ENCODE data around the gene CEMIP. TPM values are rescaled to one million over a fixed set of nuclear protein-coding genes. Genes with fewer than 3 reads are reported as not detected.

The CEMIP gene
- polyA plus RNA-seq, 3 donors, result not detected

- H3K27me3 ChIP-seq (ENCODE audit: control insufficient read depth in 2 of 2, insufficient read depth in 2 of 2, low read length in 2 of 2), result no peaks in the 10 kb centered on the region
- H3K4me3 ChIP-seq (replicated peaks in 1 of 3; ENCODE audit: low read depth in 2 of 3, low read length in 3 of 3), result no peak overlapping the region
- Mint-ChIP-seq H3K36me3 (no peaks in the 10 kb centered on the region), H3K27ac (no peak overlapping the region), H3K9me3 (no peaks in the 10 kb centered on the region), H3K27me3 (ENCODE audit: low read depth in 3 of 3) (peaks cover 2 to 5% (median 3%) of the 10 kb centered on the region in 3 donors), H3K4me3 (no peak overlapping the region), H3K4me1 (no peaks in the 10 kb centered on the region)
- no peaks in the 10 kb centered on the region for H4K20me1 ChIP-seq (ENCODE audit: insufficient read depth, low read length)
- H2AFZ ChIP-seq (ENCODE audit: insufficient read depth, low read depth, low read length, poor library complexity, severe bottlenecking), result no peak overlapping the region
- no peaks in the 10 kb centered on the region for H3K79me2 ChIP-seq (ENCODE audit: insufficient read depth, low read length)
- TF ChIP-seq, protein P1, sequence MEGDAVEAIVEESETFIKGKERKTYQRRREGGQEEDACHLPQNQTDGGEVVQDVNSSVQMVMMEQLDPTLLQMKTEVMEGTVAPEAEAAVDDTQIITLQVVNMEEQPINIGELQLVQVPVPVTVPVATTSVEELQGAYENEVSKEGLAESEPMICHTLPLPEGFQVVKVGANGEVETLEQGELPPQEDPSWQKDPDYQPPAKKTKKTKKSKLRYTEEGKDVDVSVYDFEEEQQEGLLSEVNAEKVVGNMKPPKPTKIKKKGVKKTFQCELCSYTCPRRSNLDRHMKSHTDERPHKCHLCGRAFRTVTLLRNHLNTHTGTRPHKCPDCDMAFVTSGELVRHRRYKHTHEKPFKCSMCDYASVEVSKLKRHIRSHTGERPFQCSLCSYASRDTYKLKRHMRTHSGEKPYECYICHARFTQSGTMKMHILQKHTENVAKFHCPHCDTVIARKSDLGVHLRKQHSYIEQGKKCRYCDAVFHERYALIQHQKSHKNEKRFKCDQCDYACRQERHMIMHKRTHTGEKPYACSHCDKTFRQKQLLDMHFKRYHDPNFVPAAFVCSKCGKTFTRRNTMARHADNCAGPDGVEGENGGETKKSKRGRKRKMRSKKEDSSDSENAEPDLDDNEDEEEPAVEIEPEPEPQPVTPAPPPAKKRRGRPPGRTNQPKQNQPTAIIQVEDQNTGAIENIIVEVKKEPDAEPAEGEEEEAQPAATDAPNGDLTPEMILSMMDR (IDR thresholded peaks at IDR 0.05), result no peak
- no peak overlapping the region for H3K9ac ChIP-seq (ENCODE audit: insufficient read depth, low read length, poor library complexity, severe bottlenecking)
- no peaks in the 10 kb centered on the region for H3K9me3 ChIP-seq (replicated peaks in 1 of 2; ENCODE audit: control insufficient read depth in 1 of 2, insufficient read depth in 1 of 2, low read length in 2 of 2)
- no peaks in the 10 kb centered on the region for H3K36me3 ChIP-seq (replicated peaks in 1 of 2; ENCODE audit: control insufficient read depth in 1 of 2, insufficient read depth in 2 of 2, low read length in 2 of 2)
- no peak overlapping the region for H3K4me2 ChIP-seq (replicated peaks; ENCODE audit: extremely low read depth, low read length, poor library complexity, severe bottlenecking)
- H3K4me1 ChIP-seq (ENCODE audit: control insufficient read depth in 1 of 2, insufficient read depth in 2 of 2, low read length in 2 of 2), result no peaks in the 10 kb centered on the region
- DNase-seq, result no peak
- intact Hi-C loops (cut with micrococcal nuclease), result no loop called here
- WGBS (ENCODE audit: insufficient coverage), result 86% methylated on average over 5 of the region's 10 CpGs
- H3K27ac ChIP-seq (ENCODE audit: low read depth in 1 of 2, low read length in 2 of 2), result no peak overlapping the region
Observed at GRCh38 chr15:80804970-80805495, 25.9 kb downstream of the CEMIP start.

DNA sequence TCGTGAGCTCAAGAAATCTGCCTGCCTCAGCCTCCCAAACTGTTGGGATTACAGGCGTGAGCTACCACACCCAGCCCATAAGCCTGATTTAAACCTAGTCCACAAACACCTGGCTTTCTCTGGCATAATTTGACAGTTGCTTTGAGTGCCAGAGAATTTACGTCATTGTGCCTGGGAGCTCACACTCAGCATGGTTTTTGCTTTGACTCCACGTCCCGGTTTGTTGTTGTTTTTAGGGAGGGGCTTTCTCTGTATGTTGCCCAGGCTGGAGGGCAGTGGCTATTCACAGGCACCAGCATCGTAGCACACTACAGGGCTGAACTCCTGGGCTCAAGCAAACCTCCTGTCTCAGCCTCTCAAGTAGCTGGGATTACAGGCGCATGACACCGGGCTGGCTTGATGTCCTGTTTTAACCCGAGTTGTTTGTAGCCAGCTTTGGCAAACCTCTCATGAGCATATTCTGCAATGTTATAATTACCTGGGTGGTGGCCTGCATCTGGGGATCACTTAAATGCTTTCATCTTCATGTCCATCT lies 32.7 kb downstream of the CEMIP start:
- Histone ChIP-seq H3K4me1 (ENCODE audit: control insufficient read depth in 1 of 2, insufficient read depth in 2 of 2, low read length in 2 of 2) (no peaks in the 10 kb centered on the region), H3K79me2 (ENCODE audit: insufficient read depth, low read length) (no peaks in the 10 kb centered on the region), H3K36me3 (replicated peaks in 1 of 2; ENCODE audit: control insufficient read depth in 1 of 2, insufficient read depth in 2 of 2, low read length in 2 of 2) (no peaks in the 10 kb centered on the region), H3K4me3 (replicated peaks in 1 of 3; ENCODE audit: low read depth in 2 of 3, low read length in 3 of 3) (no peak overlapping the region), H2AFZ (ENCODE audit: insufficient read depth, low read depth, low read length, poor library complexity, severe bottlenecking) (no peak overlapping the region), H4K20me1 (ENCODE audit: insufficient read depth, low read length) (no peaks in the 10 kb centered on the region), H3K27me3 (ENCODE audit: control insufficient read depth in 2 of 2, insufficient read depth in 2 of 2, low read length in 2 of 2) (no peaks in the 10 kb centered on the region), H3K9ac (ENCODE audit: insufficient read depth, low read length, poor library complexity, severe bottlenecking) (no peak overlapping the region), H3K9me3 (replicated peaks in 1 of 2; ENCODE audit: control insufficient read depth in 1 of 2, insufficient read depth in 1 of 2, low read length in 2 of 2) (no peaks in the 10 kb centered on the region), H3K4me2 (replicated peaks; ENCODE audit: extremely low read depth, low read length, poor library complexity, severe bottlenecking) (no peak overlapping the region), H3K27ac (ENCODE audit: low read depth in 1 of 2, low read length in 2 of 2) (no peak overlapping the region)
- Mint-ChIP-seq H3K27ac (no peak overlapping the region), H3K36me3 (no peaks in the 10 kb centered on the region), H3K27me3 (ENCODE audit: low read depth in 3 of 3) (peaks cover 0 to 5% (median 2%) of the 10 kb centered on the region in 3 donors), H3K4me1 (no peaks in the 10 kb centered on the region), H3K4me3 (no peak overlapping the region), H3K9me3 (peaks cover 0 to 2% (median 0%) of the 10 kb centered on the region in 7 donors)
- WGBS (ENCODE audit: insufficient coverage), result 50% methylated on average over 4 of the region's 9 CpGs
- intact Hi-C loops (cut with micrococcal nuclease), result no loop called here
- TF ChIP-seq, protein P1 (IDR thresholded peaks at IDR 0.05), result no peak
- DNase-seq, result no peak
